RWPE2 (cell line): ENCODE data around the gene CD6.

Experiments
- ATAC-seq: fragments of 200-7000 bp; cut with Tn5 transposase; 3 replicates; pipeline ENCODE4 v1.9.1; 2021; ENCODE audit warnings: low read depth
- DNase-seq: peaks from one replicate; pipeline ENCODE4 v3.0.0-alpha.2; 2020; ENCODE audit warnings: low spot score
- H3K27ac ChIP-seq: fragments of 450-650 bp; 2 replicates; pipeline ENCODE4 v1.5.1; 2017; ENCODE audit warnings: mild to moderate bottlenecking; ENCODE audit not compliant: poor library complexity, severe bottlenecking
- H3K27me3 ChIP-seq: fragments of 250-450 bp; sonication (Bioruptor Pico); 2 replicates; pipeline ENCODE4 v1.5.1; 2021; ENCODE audit warnings: mild to moderate bottlenecking, moderate library complexity; ENCODE audit not compliant: insufficient read depth, poor library complexity, severe bottlenecking
- H3K36me3 ChIP-seq: fragments of 250-450 bp; sonication (Bioruptor Pico); 2 replicates; pipeline ENCODE4 v1.5.1; 2020; ENCODE audit warnings: low read depth, mild to moderate bottlenecking, moderate library complexity
- H3K4me1 ChIP-seq: fragments of 250-450 bp; sonication (Bioruptor Pico); 2 replicates; pipeline ENCODE4 v1.5.1; 2021; ENCODE audit warnings: mild to moderate bottlenecking, moderate library complexity; ENCODE audit not compliant: insufficient read depth, poor library complexity, severe bottlenecking
- H3K4me3 ChIP-seq: fragments of 250-450 bp; sonication (Bioruptor Pico); 2 replicates; pipeline ENCODE4 v1.5.1; 2021; ENCODE audit warnings: mild to moderate bottlenecking, moderate library complexity; ENCODE audit not compliant: severe bottlenecking
- H3K9me3 ChIP-seq: fragments of 250-450 bp; sonication (Bioruptor Pico); 2 replicates; pipeline ENCODE4 v1.5.1; 2021; ENCODE audit warnings: mild to moderate bottlenecking, moderate library complexity; ENCODE audit not compliant: severe bottlenecking
- CTCF ChIP-seq: fragments of 450-650 bp; IDR thresholded peaks from one replicate; pipeline ENCODE4 v1.5.1; 2017; ENCODE audit warnings: mild to moderate bottlenecking, moderate library complexity; ENCODE audit not compliant: poor library complexity, severe bottlenecking

Gene CD6

DNA sequence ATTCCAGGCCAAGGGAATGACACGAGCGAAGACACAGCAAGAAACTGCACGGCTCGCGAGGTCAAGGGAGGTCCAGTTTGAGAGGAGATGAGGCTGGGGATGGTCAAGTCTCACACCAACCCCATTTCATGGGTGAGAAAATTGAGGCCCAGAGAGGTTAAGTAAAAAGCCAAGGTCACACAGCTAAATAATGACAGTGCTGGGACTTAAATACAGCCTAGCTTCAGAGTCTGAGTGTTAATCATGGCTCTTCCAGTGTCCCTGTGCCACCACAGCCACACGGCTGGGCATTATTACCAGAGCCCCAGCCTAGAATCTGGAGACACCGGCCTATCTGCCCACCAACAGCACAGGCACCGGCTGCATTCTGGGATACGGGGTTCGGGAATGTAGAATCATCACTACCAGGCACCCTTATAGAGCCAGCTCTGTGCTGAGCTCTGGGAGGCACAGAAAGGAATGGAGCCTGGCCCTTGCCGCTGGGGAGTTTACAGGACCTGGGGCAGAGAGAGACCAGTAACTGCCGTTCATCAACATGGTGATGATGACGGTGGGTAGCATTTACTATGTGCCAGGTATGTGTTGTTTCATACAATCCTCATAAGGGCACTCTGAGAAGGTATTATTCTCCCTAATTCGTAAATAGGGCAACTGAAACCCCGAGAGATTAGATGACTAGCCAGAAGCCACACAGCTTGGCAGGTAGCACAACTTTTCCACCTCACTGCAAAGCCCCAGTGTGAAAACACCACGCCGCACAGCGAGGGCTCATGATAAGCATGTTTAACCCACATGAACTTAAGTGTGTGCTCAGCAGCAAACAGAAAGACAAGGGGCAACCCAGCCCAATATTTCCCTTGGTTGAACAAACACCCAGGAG is 51.8 kb downstream of the CD6 start:
- Histone ChIP-seq H3K4me3 (no peak overlapping the region), H3K36me3 (no peaks in the 10 kb centered on the region), H3K9me3 (no peaks in the 10 kb centered on the region), H3K27me3 (peaks cover 2% of the 10 kb centered on the region), H3K27ac (no peak overlapping the region), H3K4me1 (no peaks in the 10 kb centered on the region)
- no peak for ATAC-seq
- no peak for DNase-seq
- TF ChIP-seq CTCF, result no peak

GRCh38 chr11:61023966-61024295 is 52.5 kb downstream of the CD6 start:
- H3K27me3 ChIP-seq, result peaks cover 2% of the 10 kb centered on the region
- no peaks in the 10 kb centered on the region for H3K4me1 ChIP-seq
- H3K4me3 ChIP-seq, result no peak overlapping the region
- no peak for TF ChIP-seq CTCF
- ATAC-seq (no peak), DNase-seq (no peak)
- H3K9me3 ChIP-seq, result no peaks in the 10 kb centered on the region
- H3K36me3 ChIP-seq, result no peaks in the 10 kb centered on the region
- no peak overlapping the region for H3K27ac ChIP-seq

DNA sequence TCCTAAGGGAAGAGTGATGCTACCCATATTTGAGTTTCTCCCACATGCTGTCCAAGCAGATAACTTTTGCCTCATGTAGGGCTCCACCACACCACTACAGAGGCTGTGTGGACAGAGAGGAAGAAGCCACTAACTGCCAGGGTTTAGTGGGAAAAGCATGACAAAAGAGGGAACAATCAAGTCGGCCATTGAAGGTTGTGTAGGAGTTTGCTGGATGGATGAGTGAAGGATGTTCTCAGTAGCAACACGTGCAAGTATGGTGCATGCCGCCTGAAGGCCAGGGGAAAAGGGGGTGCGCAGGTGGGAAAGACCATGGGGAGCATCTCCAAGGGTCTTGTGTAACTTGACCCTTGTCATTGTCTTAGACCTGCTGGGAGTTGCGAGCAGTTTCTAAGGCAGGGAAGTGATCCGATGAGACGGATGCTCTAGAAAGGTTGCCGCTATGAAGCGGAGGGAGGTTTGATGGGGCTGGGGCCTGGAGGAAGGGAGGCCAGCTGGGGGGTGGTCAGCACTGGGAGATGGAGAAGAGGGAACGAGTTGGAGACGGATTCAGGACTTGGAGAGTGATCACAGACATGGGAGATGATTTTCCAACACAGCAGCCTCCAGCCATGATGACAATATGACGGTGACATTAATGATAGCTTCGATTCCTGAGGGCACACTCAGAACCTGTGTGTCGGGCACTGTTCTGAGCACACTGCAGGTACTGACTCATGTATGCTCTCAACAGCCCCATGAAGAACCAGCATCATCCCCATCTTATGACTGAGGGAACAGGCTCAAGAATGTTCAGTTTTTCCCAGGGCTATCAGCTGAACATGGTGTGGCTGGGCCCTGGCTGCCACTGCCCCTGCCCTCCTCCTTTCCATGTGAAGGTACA is 53.7 kb downstream of the CD6 start:
- H3K36me3 ChIP-seq, result no peaks in the 10 kb centered on the region
- no peak for TF ChIP-seq CTCF
- no peak overlapping the region for H3K4me3 ChIP-seq
- DNase-seq (no peak), ATAC-seq (no peak)
- no peak overlapping the region for H3K27ac ChIP-seq
- peaks cover 2% of the 10 kb centered on the region for H3K27me3 ChIP-seq
- no peaks in the 10 kb centered on the region for H3K4me1 ChIP-seq
- H3K9me3 ChIP-seq, result no peaks in the 10 kb centered on the region

DNA sequence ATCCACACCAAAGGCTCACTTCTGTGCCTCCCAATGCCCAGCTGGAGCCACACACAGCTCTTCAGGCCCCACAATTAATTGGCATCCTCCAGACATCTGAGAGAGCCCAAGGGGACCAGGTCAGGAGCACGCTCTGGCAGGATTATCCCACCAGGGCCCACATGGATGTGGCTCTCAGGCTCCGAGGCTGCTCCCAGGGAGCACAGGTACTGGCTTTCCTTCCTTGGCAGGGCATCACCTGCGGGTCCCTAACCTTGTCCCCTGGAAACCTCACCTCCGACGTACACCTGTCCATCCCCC is 54.3 kb downstream of the CD6 start:
- no peak overlapping the region for H3K4me3 ChIP-seq
- peaks cover 2% of the 10 kb centered on the region for H3K27me3 ChIP-seq
- TF ChIP-seq CTCF, result no peak
- H3K9me3 ChIP-seq, result no peaks in the 10 kb centered on the region
- no peak for ATAC-seq
- H3K27ac ChIP-seq, result no peak overlapping the region
- no peak for DNase-seq
- no peaks in the 10 kb centered on the region for H3K4me1 ChIP-seq
- H3K36me3 ChIP-seq, result no peaks in the 10 kb centered on the region
